GM23338 (cell line): Measurements from ENCODE around the gene RAP1GAP2.

Experiments
- CREB1 ChIP-seq: fragments of 250-450 bp; sonication (Bioruptor Pico); IDR thresholded peaks from 2 replicates; pipeline ENCODE4 v1.5.0; 2020; ENCODE audit warnings: low read depth, mild to moderate bottlenecking, moderate library complexity
- CTCF ChIP-seq, 2 experiments: fragments of 200-600 bp in 1 of 2; sonication (generic) in 1 of 2; conservative IDR thresholded peaks; 2 replicates each; pipeline versions ENCODE4 v1.5.1 to v1.6.1; 2016 to 2017; ENCODE audit warnings: antibody characterized with exemption in 2 of 2, low read depth in 2 of 2, mild to moderate bottlenecking in 2 of 2, moderate library complexity in 1 of 2
- ETS1 ChIP-seq: IDR thresholded peaks from 2 replicates; pipeline ENCODE4 v1.6.1; 2016; ENCODE audit warnings: antibody characterized with exemption
- EZH2 ChIP-seq: fragments of 200-600 bp; sonication (generic); IDR thresholded peaks from one replicate; pipeline ENCODE4 v1.8.0; 2017; ENCODE audit warnings: antibody characterized with exemption, mild to moderate bottlenecking, low read depth; ENCODE audit not compliant: unreplicated experiment
- EZH2phosphoT487 ChIP-seq: fragments of 200-600 bp; sonication (generic); IDR thresholded peaks from one replicate; pipeline ENCODE4 v1.8.1; 2018; ENCODE audit warnings: antibody characterized with exemption; ENCODE audit not compliant: unreplicated experiment
- JUNB ChIP-seq: IDR thresholded peaks from one replicate; pipeline ENCODE4 v1.6.1; 2016; ENCODE audit warnings: antibody characterized with exemption; ENCODE audit not compliant: unreplicated experiment
- NANOG ChIP-seq: IDR thresholded peaks from 2 replicates; pipeline ENCODE4 v1.6.1; 2016; ENCODE audit warnings: antibody characterized with exemption, borderline replicate concordance
- POLR2AphosphoS5 ChIP-seq: IDR thresholded peaks from 2 replicates; pipeline ENCODE4 v1.6.1; 2016; ENCODE audit warnings: antibody characterized with exemption, low read depth
- REST ChIP-seq: IDR thresholded peaks from one replicate; pipeline ENCODE4 v1.6.1; 2018; ENCODE audit warnings: antibody characterized with exemption; ENCODE audit not compliant: unreplicated experiment
- STAT1 ChIP-seq: IDR thresholded peaks from one replicate; pipeline ENCODE4 v1.6.1; 2016; ENCODE audit warnings: antibody characterized with exemption; ENCODE audit not compliant: unreplicated experiment
- ZNF114 ChIP-seq: fragments of 250-450 bp; sonication (Bioruptor Pico); IDR thresholded peaks from 2 replicates; pipeline ENCODE4 v1.5.0; 2020; ENCODE audit warnings: mild to moderate bottlenecking, moderate library complexity

GRCh38 chr17:3005696-3006095, 209.5 kb downstream of the RAP1GAP2 start:
- TF ChIP-seq CTCF (conservative IDR thresholded peaks at IDR 0.05; ENCODE audit: low read depth in 2 of 2) (no peak), NANOG (no peak), EZH2 (no peak), EZH2phosphoT487 (no peak), CREB1 (CRISPR knock-in tag) (no peak), ETS1 (no peak), REST (no peak), POLR2AphosphoS5 (no peak), JUNB (no peak), ZNF114 (CRISPR knock-in tag) (no peak), STAT1 (no peak)
